ENCODE data around the gene RXRG.

DNA sequence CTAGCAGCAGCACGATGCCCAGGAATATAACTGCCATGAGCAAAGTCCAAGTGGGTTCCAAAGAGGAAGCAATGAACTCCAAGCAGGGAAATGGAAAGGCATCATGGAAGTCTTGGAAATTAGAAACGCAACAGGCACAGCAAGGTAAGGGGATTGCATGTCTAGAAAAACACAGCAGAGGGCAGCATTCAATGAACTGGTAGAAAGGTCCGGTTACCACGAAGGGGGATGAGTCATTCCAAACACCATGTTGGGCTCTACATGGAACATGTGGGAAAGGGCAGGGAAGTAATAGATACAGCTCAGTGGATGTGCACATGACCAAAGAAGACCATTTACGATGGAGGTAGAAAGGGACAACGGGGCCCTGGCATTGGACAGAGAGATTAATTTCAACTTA is 36.4 kb downstream of the RXRG start:
- TF ChIP-seq, protein P1, sequence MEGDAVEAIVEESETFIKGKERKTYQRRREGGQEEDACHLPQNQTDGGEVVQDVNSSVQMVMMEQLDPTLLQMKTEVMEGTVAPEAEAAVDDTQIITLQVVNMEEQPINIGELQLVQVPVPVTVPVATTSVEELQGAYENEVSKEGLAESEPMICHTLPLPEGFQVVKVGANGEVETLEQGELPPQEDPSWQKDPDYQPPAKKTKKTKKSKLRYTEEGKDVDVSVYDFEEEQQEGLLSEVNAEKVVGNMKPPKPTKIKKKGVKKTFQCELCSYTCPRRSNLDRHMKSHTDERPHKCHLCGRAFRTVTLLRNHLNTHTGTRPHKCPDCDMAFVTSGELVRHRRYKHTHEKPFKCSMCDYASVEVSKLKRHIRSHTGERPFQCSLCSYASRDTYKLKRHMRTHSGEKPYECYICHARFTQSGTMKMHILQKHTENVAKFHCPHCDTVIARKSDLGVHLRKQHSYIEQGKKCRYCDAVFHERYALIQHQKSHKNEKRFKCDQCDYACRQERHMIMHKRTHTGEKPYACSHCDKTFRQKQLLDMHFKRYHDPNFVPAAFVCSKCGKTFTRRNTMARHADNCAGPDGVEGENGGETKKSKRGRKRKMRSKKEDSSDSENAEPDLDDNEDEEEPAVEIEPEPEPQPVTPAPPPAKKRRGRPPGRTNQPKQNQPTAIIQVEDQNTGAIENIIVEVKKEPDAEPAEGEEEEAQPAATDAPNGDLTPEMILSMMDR (IDR thresholded peaks at IDR 0.05; ENCODE audit: insufficient read depth, low read depth, low read length) = peak; percentile 23
- TF ChIP-seq EZH2 (IDR thresholded peaks at IDR 0.05; ENCODE audit: insufficient read depth, low read length) = no peak
